Right ventricle myocardium inferior (tissue), 1 donor: Measurements from ENCODE around the gene BABAM2. TPM values are rescaled to one million over a fixed set of nuclear protein-coding genes. Genes with fewer than 3 reads are reported as not detected.
A peak's percentile ranks its signal among the peaks of the same experiment; 100 is the strongest.

ENCODE experiments used
- ATAC-seq: fragments of 200-7000 bp; cut with Tn5 transposase; one replicate; pipeline ENCODE4 v1.9.1; 2020; ENCODE audit warnings: mild to moderate bottlenecking, moderate library complexity
- DNase-seq: peaks from one replicate; pipeline ENCODE4 v3.0.0; 2021; ENCODE audit errors: missing footprints
- intact Hi-C: fragments of 100-400 bp; cut with DNase I; formaldehyde crosslinking; loops from one replicate; pipeline ENCODE4 v1.11.0; 2022
- total RNA-seq: library from RNA; stranded (reverse); fragmentation: NEBNext Ultra II Directional; extraction: Animal tissue kit (Norgen Biotek cat#: 25700); gene quantifications from one replicate; pipeline ENCODE4 v1.2.1, GENCODE V29; 2021
- donor health status: DM: no; HTN: yes; CAD: no; lungs with severe emphysema.

Gene BABAM2
- total RNA-seq, 1 donor from 2014 or later = 53.0 TPM

GRCh38 chr2:28178946-28179345, 288.4 kb downstream of the BABAM2 start:
- ATAC-seq (no peak), DNase-seq (no peak)
- intact Hi-C loops = no loop called here

- DNase-seq = no peak
- ATAC-seq = no peak
- intact Hi-C loops = no loop called here
These were observed 291.3 kb downstream of the BABAM2 start for GRCh38 chr2:28181801-28182200.

GRCh38 chr2:28182348-28182747, 291.8 kb downstream of the BABAM2 start:
- ATAC-seq = no peak
- intact Hi-C loops = no loop called here
- no peak for DNase-seq

GRCh38 chr2:28185153-28185552, 294.6 kb downstream of the BABAM2 start:
- DNase-seq = no peak
- intact Hi-C loops = no loop called here
- no peak for ATAC-seq

- intact Hi-C loops = no loop called here
- ATAC-seq (no peak), DNase-seq (no peak)
These were observed 295.4 kb downstream of the BABAM2 start for GRCh38 chr2:28185891-28186290.

- intact Hi-C loops = no loop called here
- DNase-seq = no peak
- no peak for ATAC-seq
These were observed 296.7 kb downstream of the BABAM2 start for GRCh38 chr2:28187186-28187585.

GRCh38 chr2:28188436-28188835, 297.9 kb downstream of the BABAM2 start:
- no peak for DNase-seq
- intact Hi-C loops = no loop called here
- ATAC-seq = no peak

GRCh38 chr2:28193630-28194403, 303.3 kb downstream of the BABAM2 start:
- intact Hi-C loops = no loop called here
- ATAC-seq (no peak), DNase-seq (no peak)

GRCh38 chr2:28199995-28200679, 309.6 kb downstream of the BABAM2 start:
- no peak for DNase-seq
- intact Hi-C loops = no loop called here

GRCh38 chr2:28201671-28202180, 311.2 kb downstream of the BABAM2 start:
- ATAC-seq = peak; percentile 79
- intact Hi-C loops = no loop called here
- DNase-seq = no peak

More at GRCh38 chr2:28199995-28200679, 309.6 kb downstream of the BABAM2 start:
- ATAC-seq = no peak

GRCh38 chr2:28202719-28203118, 312.2 kb downstream of the BABAM2 start:
- intact Hi-C loops = no loop called here
- no peak for DNase-seq
- no peak for ATAC-seq

- ATAC-seq (no peak), DNase-seq (no peak)
- intact Hi-C loops = no loop called here
These were observed 316.2 kb downstream of the BABAM2 start for GRCh38 chr2:28206762-28207161.

- ATAC-seq (no peak), DNase-seq (no peak)
- intact Hi-C loops = no loop called here
These were observed 318.7 kb downstream of the BABAM2 start for GRCh38 chr2:28209261-28209691.

GRCh38 chr2:28209864-28210263, 319.3 kb downstream of the BABAM2 start:
- intact Hi-C loops = no loop called here
- ATAC-seq = no peak
- DNase-seq = no peak

GRCh38 chr2:28210535-28210934, 320.0 kb downstream of the BABAM2 start:
- no peak for DNase-seq
- ATAC-seq = no peak
- intact Hi-C loops = no loop called here

GRCh38 chr2:28216331-28216730, 325.8 kb downstream of the BABAM2 start:
- no peak for ATAC-seq
- no peak for DNase-seq
- intact Hi-C loops = no loop called here

- DNase-seq (no peak), ATAC-seq (no peak)
- intact Hi-C loops = no loop called here
These were observed 326.7 kb downstream of the BABAM2 start for GRCh38 chr2:28217042-28217740.

GRCh38 chr2:28219138-28219537, 328.6 kb downstream of the BABAM2 start:
- intact Hi-C loops = no loop called here
- DNase-seq (no peak), ATAC-seq (no peak)

GRCh38 chr2:28219758-28220368, 329.3 kb downstream of the BABAM2 start:
- no peak for ATAC-seq
- DNase-seq = no peak
- intact Hi-C loops = no loop called here
